Activated CD8-positive, alpha-beta T cell treated with anti-CD3 and anti-CD28 coated beads for 36 hours (primary cell): ENCODE data around the gene KDM4C. TPM values are rescaled to one million over a fixed set of nuclear protein-coding genes. Genes with fewer than 3 reads are reported as not detected.
A peak's percentile ranks its signal among the peaks of the same experiment; 100 is the strongest.
"Not testable (repeated sequence)": the region's sequence is repeated elsewhere in the genome, so short reads cannot be mapped to it uniquely, and the experiment has no call there.

Source experiments
- ATAC-seq: fragments of 200-7000 bp; cut with Tn5 transposase; one replicate; pipeline ENCODE4 v1.10.0; 2021; ENCODE audit warnings: mild to moderate bottlenecking, moderate library complexity
- CTCF ChIA-PET: fragments of 350-600 bp; sonication (Branson Sonifier 250); formaldehyde crosslinking; loops from one replicate; lab custom pipeline; 2021; ENCODE audit warnings: antibody characterized with exemption; lab: Charles Lee
- POLR2A ChIA-PET: fragments of 350-600 bp; sonication (Branson Sonifier 250); formaldehyde crosslinking; loops from one replicate; lab custom pipeline; 2021; ENCODE audit warnings: antibody characterized with exemption; lab: Charles Lee
- DNase-seq: peaks from one replicate; pipeline ENCODE4 v3.0.0-alpha.2; 2020
- H3K27ac Mint-ChIP-seq: one replicate; pipeline ENCODE4 v1.8.0; 2021; ENCODE audit warnings: mild to moderate bottlenecking, mixed read lengths
- H3K27me3 Mint-ChIP-seq: one replicate; pipeline ENCODE4 v1.8.0; 2021; ENCODE audit warnings: mixed read lengths
- H3K36me3 Mint-ChIP-seq: one replicate; pipeline ENCODE4 v1.8.0; 2021; ENCODE audit warnings: low read depth, mixed read lengths
- H3K4me1 Mint-ChIP-seq: one replicate; pipeline ENCODE4 v1.8.0; 2021; ENCODE audit warnings: low read depth, mixed read lengths
- H3K4me3 Mint-ChIP-seq: one replicate; pipeline ENCODE4 v1.8.0; 2021; ENCODE audit warnings: mild to moderate bottlenecking, moderate library complexity, mixed read lengths
- H3K9me3 Mint-ChIP-seq: one replicate; pipeline ENCODE4 v1.8.0; 2021; ENCODE audit warnings: mixed read lengths
- intact Hi-C: fragments of 100-400 bp; cut with micrococcal nuclease; formaldehyde crosslinking; loops from one replicate; pipeline ENCODE4 v1.10.0; 2022
- total RNA-seq, 2 experiments: library from RNA; stranded (reverse); gene quantifications; one replicate each; pipeline ENCODE4 v1.2.3, GENCODE V29; 2021
- TF ChIP-seq, protein P1 (sequence below): fragments of 200-600 bp; IDR thresholded peaks from one replicate; pipeline ENCODE4 v1.8.0; 2022; ENCODE audit warnings: antibody characterized with exemption, mild to moderate bottlenecking

Gene KDM4C
- 10 to 100 TPM; 31.1 to 32.9 TPM for total RNA-seq

DNA sequence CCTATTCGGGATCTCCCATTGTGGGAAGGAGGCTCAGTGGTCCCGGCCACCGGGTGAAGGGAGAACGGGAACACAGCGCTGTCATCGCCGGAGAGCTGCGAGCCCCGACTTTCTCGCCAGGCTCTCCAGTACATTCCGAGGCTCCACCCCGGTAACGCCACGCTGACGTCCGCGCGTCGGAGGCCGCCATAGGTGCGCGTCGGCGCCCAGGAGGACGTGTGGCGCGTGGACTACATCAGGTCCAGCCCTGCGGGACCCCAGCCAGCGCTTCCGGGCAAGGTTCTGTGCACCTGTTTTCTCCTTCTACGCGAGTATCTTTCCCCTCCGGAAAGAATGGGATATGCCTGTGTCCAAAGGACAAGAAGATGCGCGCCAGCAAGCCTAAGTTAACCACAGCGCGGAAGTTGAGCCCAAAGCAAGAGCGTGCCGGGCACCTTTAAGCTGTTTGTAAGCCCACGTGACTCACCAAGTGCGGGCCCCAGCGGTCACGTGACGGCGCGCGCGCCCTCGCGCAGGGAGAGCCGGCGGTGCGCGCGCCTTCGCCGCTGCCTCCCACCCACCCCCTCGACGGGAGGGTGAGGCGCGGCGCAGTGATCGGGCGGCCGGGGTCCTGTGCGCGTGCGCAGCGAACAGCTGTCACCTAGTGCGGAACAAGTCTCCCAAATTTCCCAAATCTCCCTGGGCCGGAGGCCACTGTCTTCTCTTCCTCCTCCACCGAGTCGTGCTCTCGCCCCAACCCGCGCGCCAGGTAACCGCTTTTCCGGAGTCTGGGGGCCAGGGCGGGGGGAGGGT lies at the start of gene KDM4C:
Gene KDM4C, plus strand, starts transcription at position 518 of the 792 bp plus-strand sequence. CDS start 35,016 bp downstream, outside the sequence.
- TF ChIP-seq, protein P1, sequence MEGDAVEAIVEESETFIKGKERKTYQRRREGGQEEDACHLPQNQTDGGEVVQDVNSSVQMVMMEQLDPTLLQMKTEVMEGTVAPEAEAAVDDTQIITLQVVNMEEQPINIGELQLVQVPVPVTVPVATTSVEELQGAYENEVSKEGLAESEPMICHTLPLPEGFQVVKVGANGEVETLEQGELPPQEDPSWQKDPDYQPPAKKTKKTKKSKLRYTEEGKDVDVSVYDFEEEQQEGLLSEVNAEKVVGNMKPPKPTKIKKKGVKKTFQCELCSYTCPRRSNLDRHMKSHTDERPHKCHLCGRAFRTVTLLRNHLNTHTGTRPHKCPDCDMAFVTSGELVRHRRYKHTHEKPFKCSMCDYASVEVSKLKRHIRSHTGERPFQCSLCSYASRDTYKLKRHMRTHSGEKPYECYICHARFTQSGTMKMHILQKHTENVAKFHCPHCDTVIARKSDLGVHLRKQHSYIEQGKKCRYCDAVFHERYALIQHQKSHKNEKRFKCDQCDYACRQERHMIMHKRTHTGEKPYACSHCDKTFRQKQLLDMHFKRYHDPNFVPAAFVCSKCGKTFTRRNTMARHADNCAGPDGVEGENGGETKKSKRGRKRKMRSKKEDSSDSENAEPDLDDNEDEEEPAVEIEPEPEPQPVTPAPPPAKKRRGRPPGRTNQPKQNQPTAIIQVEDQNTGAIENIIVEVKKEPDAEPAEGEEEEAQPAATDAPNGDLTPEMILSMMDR: no peak
- intact Hi-C loops: loop anchor here (5.0 kb wide), 1 partner anchor 75 kb away; no protein-coding TSS in a partner anchor
- H3K27me3 Mint-ChIP-seq: no peaks in the 10 kb centered on the region
- H3K4me3 Mint-ChIP-seq: peak within 1 kb of the TSS; percentile 96
- peaks cover 25% of the 10 kb centered on the region for H3K4me1 Mint-ChIP-seq
- peak within 1 kb of the TSS; percentile 99 for H3K27ac Mint-ChIP-seq
- ATAC-seq: peak; percentile 86
- ChIA-PET CTCF (interaction anchor here (0.9 kb wide), 1 partner anchor 69 kb away, joined by 4 read pairs; no protein-coding TSS in a partner anchor), POLR2A (interaction anchor here (0.6 to 4.3 kb wide), 12 partner anchors 9 to 345 kb away, joined by 3 to 28 read pairs (median 4); partner anchors contain the start of gene UHRF2)
- DNase-seq: peak; percentile 96
- peaks cover 7% of the 10 kb centered on the region for H3K36me3 Mint-ChIP-seq
- H3K9me3 Mint-ChIP-seq: no peaks in the 10 kb centered on the region

DNA sequence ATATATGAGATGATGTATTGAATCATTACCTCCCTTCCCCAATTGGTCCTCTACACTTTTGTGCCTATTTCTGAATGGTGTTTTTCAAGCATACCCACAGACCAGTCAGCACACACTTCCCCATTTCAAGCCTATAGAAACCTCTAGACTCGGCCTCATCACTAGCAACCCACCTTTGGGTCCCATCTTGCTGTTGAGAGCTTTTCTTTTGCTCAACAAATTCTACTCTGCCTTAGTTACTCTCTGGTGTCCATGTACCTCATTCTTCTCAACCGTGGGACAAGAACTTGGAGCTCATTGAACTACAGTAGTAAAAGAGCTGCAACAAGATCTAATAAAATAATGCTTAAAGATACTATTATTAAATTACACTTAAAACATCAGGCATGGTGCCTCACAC lies 49.0 kb upstream of the KDM4C start:
- H3K9me3 Mint-ChIP-seq: peaks cover 3% of the 10 kb centered on the region
- CTCF ChIA-PET: no interaction called here
- no peak overlapping the region for H3K4me3 Mint-ChIP-seq
- intact Hi-C loops: no loop called here
- no peak overlapping the region for H3K27ac Mint-ChIP-seq
- no peaks in the 10 kb centered on the region for H3K36me3 Mint-ChIP-seq
- H3K27me3 Mint-ChIP-seq: no peaks in the 10 kb centered on the region
- DNase-seq (no peak), ATAC-seq (no peak)
- POLR2A ChIA-PET: interaction anchor here (1.2 kb wide), 1 partner anchor 27 kb away, joined by 3 read pairs; no protein-coding TSS in a partner anchor
- TF ChIP-seq, protein P1: no peak
- H3K4me1 Mint-ChIP-seq: peaks cover 6% of the 10 kb centered on the region

DNA sequence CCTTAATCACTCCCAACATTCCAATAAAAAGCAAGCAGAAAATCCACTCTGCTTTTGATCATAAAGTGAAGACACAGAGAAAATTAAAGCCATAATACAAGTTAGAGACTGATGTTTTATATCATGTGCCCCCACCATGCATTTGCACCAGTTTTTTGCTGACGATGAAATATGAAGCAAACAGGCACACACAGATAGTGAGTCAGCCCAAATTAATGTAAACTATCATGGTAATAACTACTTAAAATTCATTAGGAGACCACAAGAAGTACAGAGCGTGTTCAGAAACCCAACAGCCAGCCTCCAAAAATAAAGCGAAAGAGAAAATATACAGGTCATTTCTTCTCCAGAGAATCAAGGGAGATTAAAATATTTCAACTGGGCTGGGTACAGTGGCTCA lies 46.4 kb upstream of the KDM4C start:
- Mint-ChIP-seq H3K27ac (no peak overlapping the region), H3K4me3 (no peak overlapping the region), H3K36me3 (no peaks in the 10 kb centered on the region), H3K4me1 (peaks cover 2% of the 10 kb centered on the region), H3K9me3 (peaks cover 3% of the 10 kb centered on the region), H3K27me3 (no peaks in the 10 kb centered on the region)
- TF ChIP-seq, protein P1: no peak
- ATAC-seq (no peak), DNase-seq (no peak)
- POLR2A ChIA-PET: no interaction called here
- intact Hi-C loops: no loop called here
- CTCF ChIA-PET: no interaction called here

DNA sequence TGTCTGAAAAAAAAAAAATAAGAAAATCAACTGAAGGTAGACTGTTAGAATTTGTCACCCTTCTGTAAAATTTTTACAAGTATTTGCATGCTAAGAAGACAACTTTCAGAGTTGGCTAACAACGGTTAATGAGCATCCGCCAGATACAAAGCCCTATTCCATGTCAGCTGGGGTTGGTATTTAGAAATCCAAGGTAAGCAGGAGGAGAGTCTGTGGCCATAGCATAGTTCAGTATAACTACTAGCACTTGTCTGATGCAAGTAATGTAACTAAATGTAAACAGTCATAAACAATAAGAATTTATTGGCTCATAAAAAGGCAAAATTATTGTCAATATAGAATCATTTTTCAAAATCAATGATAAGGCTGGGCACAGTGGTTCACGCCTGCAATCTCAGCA lies 45.7 kb upstream of the KDM4C start:
- Mint-ChIP-seq H3K27me3 (no peaks in the 10 kb centered on the region), H3K36me3 (no peaks in the 10 kb centered on the region), H3K4me1 (peaks cover 4% of the 10 kb centered on the region), H3K4me3 (no peak overlapping the region), H3K27ac (no peak overlapping the region), H3K9me3 (peaks cover 3% of the 10 kb centered on the region)
- intact Hi-C loops: no loop called here
- ChIA-PET POLR2A (no interaction called here), CTCF (no interaction called here)
- TF ChIP-seq, protein P1: no peak
- no peak for DNase-seq
- ATAC-seq: no peak

DNA sequence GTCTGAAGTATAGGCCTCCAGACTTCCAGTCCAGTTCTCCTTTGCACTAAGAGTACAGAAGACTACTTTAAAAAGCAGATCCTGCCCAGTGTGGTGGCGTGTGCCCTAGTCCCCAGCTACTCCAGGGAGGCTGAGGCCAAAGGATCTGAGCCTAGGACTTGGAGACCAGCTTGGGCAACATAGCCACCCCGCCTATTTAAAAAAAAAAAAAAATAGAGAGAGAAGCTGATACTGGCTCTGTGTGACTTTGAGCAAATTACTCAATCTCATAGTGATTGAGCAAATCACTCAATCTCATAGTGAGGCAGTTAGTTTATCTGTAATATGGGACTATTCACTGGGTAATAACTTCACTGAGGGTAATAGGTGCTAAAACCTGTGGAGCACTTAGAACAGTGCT lies 43.6 kb upstream of the KDM4C start:
- CTCF ChIA-PET: interaction anchor here (1.3 kb wide), 1 partner anchor 37 kb away, joined by 3 read pairs; no protein-coding TSS in a partner anchor
- TF ChIP-seq, protein P1: no peak
- Mint-ChIP-seq H3K4me3 (no peak overlapping the region), H3K27ac (no peak overlapping the region), H3K36me3 (peaks cover under 1% of the 10 kb centered on the region), H3K4me1 (peaks cover 4% of the 10 kb centered on the region), H3K27me3 (no peaks in the 10 kb centered on the region), H3K9me3 (no peaks in the 10 kb centered on the region)
- no peak for ATAC-seq
- POLR2A ChIA-PET: interaction anchor here (1.4 to 5.2 kb wide), 2 partner anchors 9 to 43 kb away, joined by 3 to 43 read pairs; no protein-coding TSS in a partner anchor
- DNase-seq: no peak
- intact Hi-C loops: no loop called here

DNA sequence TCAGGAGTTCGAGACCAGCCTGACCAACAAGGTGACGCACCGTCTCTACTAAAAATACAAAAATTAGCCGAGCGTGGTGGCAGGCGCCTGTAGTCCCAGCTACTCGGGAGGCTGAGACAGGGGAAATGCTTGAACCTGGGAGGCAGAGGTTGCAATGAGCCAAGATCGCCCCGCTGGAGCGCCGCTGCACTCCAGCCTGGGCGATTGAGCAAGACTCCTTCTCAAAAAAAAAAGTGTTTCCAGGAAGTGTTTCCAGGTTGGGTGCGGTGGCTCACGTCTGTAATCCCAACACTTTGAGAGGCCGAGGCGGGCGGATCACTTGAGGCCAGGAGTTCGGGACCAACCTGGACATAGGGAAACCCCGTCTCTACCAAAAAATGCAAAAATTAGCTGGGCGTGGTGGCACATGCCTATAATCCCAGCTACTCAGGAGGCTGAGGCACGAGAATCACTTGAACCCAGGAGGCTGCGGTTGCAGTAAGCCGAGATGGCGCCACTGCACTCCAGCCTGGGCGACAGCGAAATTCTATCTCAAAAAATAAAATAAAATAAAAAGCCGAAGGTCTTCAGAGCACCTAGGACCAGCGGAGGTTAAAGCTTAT lies 42.5 kb upstream of the KDM4C start:
- ATAC-seq, H3K9me3 Mint-ChIP-seq, intact Hi-C loops, H3K4me1 Mint-ChIP-seq, DNase-seq, H3K27me3 Mint-ChIP-seq, H3K36me3 Mint-ChIP-seq: not testable (repeated sequence)
- H3K4me3 Mint-ChIP-seq: peak overlapping the region; percentile 86
- H3K27ac Mint-ChIP-seq: peak overlapping the region; percentile 93
- ChIA-PET POLR2A (interaction anchor here (1.0 to 5.2 kb wide), 5 partner anchors 10 to 303 kb away, joined by 3 to 43 read pairs (median 7); partner anchors contain the start of genes KDM4C and UHRF2), CTCF (interaction anchor here (0.8 to 1.4 kb wide), 4 partner anchors 9 to 112 kb away, joined by 3 read pairs; no protein-coding TSS in a partner anchor)
